Measurements from ENCODE around the gene MAPKAP1.

DNA sequence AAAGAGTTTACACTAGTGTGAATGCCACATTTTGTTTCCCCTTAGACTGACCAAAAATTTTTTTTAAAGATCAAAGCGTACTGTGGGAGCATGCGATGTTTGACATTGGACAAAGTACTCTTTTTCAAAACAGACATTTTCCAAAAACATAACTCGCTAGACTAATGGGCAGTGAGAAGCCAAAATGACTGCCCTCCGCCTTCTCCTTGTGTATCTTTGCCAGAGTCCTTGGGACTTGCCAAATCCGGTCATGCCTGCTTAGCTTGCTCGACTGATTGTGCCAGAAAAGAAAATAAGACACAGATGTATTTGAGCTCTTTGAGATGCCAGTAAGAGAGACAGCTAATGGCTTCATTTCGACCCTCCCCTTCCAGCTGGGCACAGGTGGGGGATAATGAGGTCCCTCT, 157.5 kb downstream of the MAPKAP1 start:
- TF ChIP-seq EZH2 (IDR thresholded peaks at IDR 0.05; ENCODE audit: insufficient read depth, poor library complexity, severe bottlenecking) (no peak), EZH2phosphoT487 (IDR thresholded peaks at IDR 0.05; ENCODE audit: insufficient read depth, low read depth) (no peak)

Measured in GM23248 (cell line).